Measurements from ENCODE around the gene SFXN3. TPM values are rescaled to one million over a fixed set of nuclear protein-coding genes. Genes with fewer than 3 reads are reported as not detected.
A peak's percentile ranks its signal among the peaks of the same experiment; 100 is the strongest.

Gene SFXN3
- total and polyA plus RNA-seq, 2 experiments from 2014 or later: 93.6 to 102 TPM

- Histone ChIP-seq H3K4me3 (no peak overlapping the region), H3K9me3 (ENCODE audit: low read depth) (no peaks in the 10 kb centered on the region), H3K27ac (no peak overlapping the region), H3K9me2 (replicated peaks; ENCODE audit: insufficient read depth) (no peaks in the 10 kb centered on the region), H3K4me1 (ENCODE audit: insufficient read depth) (no peaks in the 10 kb centered on the region), H3K79me2 (no peaks in the 10 kb centered on the region), H2AFZ (no peak overlapping the region), H3K4me2 (no peak overlapping the region), H4K20me1 (ENCODE audit: insufficient read depth, poor library complexity, severe bottlenecking) (no peaks in the 10 kb centered on the region), H3K36me3 (replicated peaks; ENCODE audit: insufficient read depth, low read depth) (no peaks in the 10 kb centered on the region), H3K27me3 (peaks cover 67% of the 10 kb centered on the region)
- 32% methylated on average over 5 of the region's 5 CpGs for WGBS (ENCODE audit: low lambda C conversion rate, missing lambda C conversion rate)
- peak; percentile 49 for DNase-seq (ENCODE audit: low spot score)
- no peak for TF ChIP-seq EZH2phosphoT487 (IDR thresholded peaks at IDR 0.05; ENCODE audit: low read depth, severe bottlenecking, unreplicated experiment)
- no peak for TF ChIP-seq CTCF (IDR thresholded peaks at IDR 0.05; ENCODE audit: poor library complexity)
- no peak for TF ChIP-seq EZH2 (IDR thresholded peaks at IDR 0.05; ENCODE audit: borderline replicate concordance)
These were observed 50.2 kb downstream of the SFXN3 start for GRCh38 chr10:101080933-101081931.

- Histone ChIP-seq H3K9me3 (ENCODE audit: low read depth) (no peaks in the 10 kb centered on the region), H3K9me2 (replicated peaks; ENCODE audit: insufficient read depth) (no peaks in the 10 kb centered on the region), H2AFZ (no peak overlapping the region), H3K36me3 (replicated peaks; ENCODE audit: insufficient read depth, low read depth) (no peaks in the 10 kb centered on the region), H3K4me3 (no peak overlapping the region), H3K79me2 (no peaks in the 10 kb centered on the region), H3K4me1 (ENCODE audit: insufficient read depth) (no peaks in the 10 kb centered on the region), H4K20me1 (ENCODE audit: insufficient read depth, poor library complexity, severe bottlenecking) (no peaks in the 10 kb centered on the region), H3K27me3 (peaks cover 65% of the 10 kb centered on the region), H3K4me2 (no peak overlapping the region), H3K27ac (no peak overlapping the region)
- 87% methylated on average over 6 of the region's 6 CpGs for WGBS (ENCODE audit: low lambda C conversion rate, missing lambda C conversion rate)
- DNase-seq (ENCODE audit: low spot score): no peak
- TF ChIP-seq EZH2phosphoT487 (IDR thresholded peaks at IDR 0.05; ENCODE audit: low read depth, severe bottlenecking, unreplicated experiment) (no peak), EZH2 (IDR thresholded peaks at IDR 0.05; ENCODE audit: borderline replicate concordance) (no peak), CTCF (IDR thresholded peaks at IDR 0.05; ENCODE audit: poor library complexity) (no peak)
These were observed 54.8 kb downstream of the SFXN3 start for GRCh38 chr10:101085846-101086245.

- no peak overlapping the region for H3K4me2 ChIP-seq
- H3K36me3 ChIP-seq (replicated peaks; ENCODE audit: insufficient read depth, low read depth): no peaks in the 10 kb centered on the region
- no peaks in the 10 kb centered on the region for H3K4me1 ChIP-seq (ENCODE audit: insufficient read depth)
- no peaks in the 10 kb centered on the region for H4K20me1 ChIP-seq (ENCODE audit: insufficient read depth, poor library complexity, severe bottlenecking)
- no peaks in the 10 kb centered on the region for H3K9me2 ChIP-seq (replicated peaks; ENCODE audit: insufficient read depth)
- TF ChIP-seq EZH2phosphoT487 (IDR thresholded peaks at IDR 0.05; ENCODE audit: low read depth, severe bottlenecking, unreplicated experiment) (no peak), CTCF (IDR thresholded peaks at IDR 0.05; ENCODE audit: poor library complexity) (no peak), EZH2 (IDR thresholded peaks at IDR 0.05; ENCODE audit: borderline replicate concordance) (no peak)
- no peak overlapping the region for H3K4me3 ChIP-seq
- no peak overlapping the region for H2AFZ ChIP-seq
- peaks cover 68% of the 10 kb centered on the region for H3K27me3 ChIP-seq
- H3K9me3 ChIP-seq (ENCODE audit: low read depth): no peaks in the 10 kb centered on the region
- no peak overlapping the region for H3K27ac ChIP-seq
- WGBS (ENCODE audit: low lambda C conversion rate, missing lambda C conversion rate): 89% methylated on average over 10 of the region's 10 CpGs
- H3K79me2 ChIP-seq: no peaks in the 10 kb centered on the region
- DNase-seq (ENCODE audit: low spot score): no peak
These were observed 56.3 kb downstream of the SFXN3 start for GRCh38 chr10:101087376-101087775.
